GM12878 (cell line): Measurements from ENCODE around the gene DLX1. TPM values are rescaled to one million over a fixed set of nuclear protein-coding genes. Genes with fewer than 3 reads are reported as not detected.

Experiments
- ATAC-seq: fragments of 200-7000 bp; cut with Tn5 transposase; 3 replicates; pipeline ENCODE4 v1.9.1; 2020; ENCODE audit warnings: mild to moderate bottlenecking, moderate library complexity
- BruUV-seq: library from RNA; stranded (reverse); fragments of 400-500 nt; replicated peaks from 2 replicates; lab custom pipeline; 2021; lab: Mats Ljungman, UMichigan
- CTCF ChIA-PET: fragments of 300-600 bp; sonication (Branson Sonifier 250); formaldehyde crosslinking; extraction: SDS; loops from one replicate; lab custom pipeline; 2021; ENCODE audit warnings: inconsistent platforms; lab: Yijun Ruan, JAX
- POLR2A ChIA-PET: fragments of 350-600 bp; formaldehyde crosslinking; extraction: SDS; loops from one replicate; lab custom pipeline; 2021; ENCODE audit warnings: inconsistent platforms; lab: Charles Lee
- RAD21 ChIA-PET: fragments of 300-600 bp; sonication (Branson Sonifier 250); formaldehyde crosslinking; loops from one replicate; lab custom pipeline; 2023; ENCODE audit warnings: antibody characterized with exemption; ENCODE audit not compliant: unreplicated experiment; lab: Charles Lee
- SMC1A ChIA-PET: fragments of 300-600 bp; sonication (Branson Sonifier 250); formaldehyde crosslinking; loops from one replicate; lab custom pipeline; 2023; ENCODE audit not compliant: unreplicated experiment, uncharacterized antibody; lab: Charles Lee
- DNase-seq: peaks from one replicate; pipeline ENCODE4 v3.0.0-alpha.2; 2011; ENCODE audit warnings: low read depth, low spot score
- FAIRE-seq: peaks from 3 replicates; lab custom pipeline; 2011; peaks lifted over from hg19 to GRCh38; lab: Jason Lieb, UNC
- H2AFZ ChIP-seq: 2 replicates; pipeline ENCODE4 v1.6.0; 2011; ENCODE audit warnings: low read depth, low read length, control low read depth; ENCODE audit not compliant: control insufficient read depth
- H3K27ac ChIP-seq: 2 replicates; pipeline ENCODE4 v1.5.1; 2011; ENCODE audit warnings: control low read depth; ENCODE audit not compliant: control insufficient read depth, insufficient read depth
- H3K27me3 ChIP-seq, 2 experiments: replicated peaks in 1 of 2; 2 replicates each; pipeline versions ENCODE4 v1.6.0 to v1.6.1; 2011; ENCODE audit warnings: low read length in 1 of 2; ENCODE audit not compliant: control insufficient read depth in 2 of 2, insufficient read depth in 2 of 2
- H3K36me3 ChIP-seq, 2 experiments: 2 replicates each; pipeline ENCODE4 v1.5.1; 2011; ENCODE audit warnings: low read length in 1 of 2; ENCODE audit not compliant: control insufficient read depth in 2 of 2, insufficient read depth in 2 of 2
- H3K4me1 ChIP-seq: 2 replicates; pipeline ENCODE4 v1.6.1; 2011; ENCODE audit warnings: mild to moderate bottlenecking, low read length, moderate library complexity, mixed read lengths; ENCODE audit not compliant: control insufficient read depth, insufficient read depth
- H3K4me2 ChIP-seq: 2 replicates; pipeline ENCODE4 v1.6.0; 2011; ENCODE audit warnings: control low read depth; ENCODE audit not compliant: control insufficient read depth, insufficient read depth
- H3K4me3 ChIP-seq: fragments of 200-600 bp; sonication (generic); 2 replicates; pipeline ENCODE4 v1.5.1; 2016
- H3K79me2 ChIP-seq: 2 replicates; pipeline ENCODE4 v1.6.0; 2011; ENCODE audit warnings: low read length; ENCODE audit not compliant: control insufficient read depth, insufficient read depth
- H3K9ac ChIP-seq: 2 replicates; pipeline ENCODE4 v1.8.0; 2011; ENCODE audit warnings: low read length, control low read depth, mixed read lengths; ENCODE audit not compliant: control insufficient read depth, insufficient read depth
- H3K9me3 ChIP-seq: replicated peaks from 3 replicates; pipeline ENCODE4 v1.5.1; 2011; ENCODE audit warnings: mild to moderate bottlenecking, low read length; ENCODE audit not compliant: control insufficient read depth, insufficient read depth
- H4K20me1 ChIP-seq: 2 replicates; pipeline ENCODE4 v1.6.0; 2011; ENCODE audit not compliant: control insufficient read depth, insufficient read depth
- CHD2 ChIP-seq: IDR thresholded peaks from 2 replicates; pipeline ENCODE4 v1.6.1; 2011; ENCODE audit warnings: low read depth, low read length, improper control_type of control experiment, borderline replicate concordance
- EZH2 ChIP-seq: IDR thresholded peaks from 2 replicates; pipeline ENCODE4 v1.6.1; 2012; ENCODE audit warnings: low read depth, mild to moderate bottlenecking, control low read depth, inconsistent platforms, low read length, borderline replicate concordance; ENCODE audit not compliant: control insufficient read depth
- ZSCAN29 ChIP-seq: fragments of 450-650 bp; IDR thresholded peaks from 2 replicates; pipeline ENCODE4 v1.6.1; 2017; ENCODE audit warnings: mild to moderate bottlenecking, moderate library complexity
- WGBS: methylation state at CpG from one replicate; pipeline ENCODE4 v1.1.6; 2016; ENCODE audit warnings: low lambda C conversion rate; ENCODE audit not compliant: insufficient replicate concordance, insufficient coverage; ENCODE audit errors: missing lambda C conversion rate; 5-methylcytosine and 5-hydroxymethylcytosine counted together
- in situ Hi-C: fragments of 300-500 bp; cut with MboI; formaldehyde crosslinking; loops from 9 replicates; pipeline ENCODE4 v1.14.3; 2018; ENCODE audit warnings: mixed read lengths
- intact Hi-C: fragments of 100-400 bp; cut with micrococcal nuclease; formaldehyde crosslinking; loops from one replicate; pipeline ENCODE4 v1.14.2; 2022; ENCODE audit not compliant: unreplicated experiment
- polyA plus RNA-seq, 11 experiments: library from polyadenylated mRNA; depleted of rRNA in 4 of 11; unstranded in 6 of 11; stranded (reverse) in 5 of 11; fragments of >200 nt; fragmentation: Nextera tagmentation in 4 of 11; fragmentation: Illumina TruSeq in 1 of 11; extraction: Ambion mirVana in 4 of 11; extraction: Trizol in 1 of 11; gene quantifications; 1 replicate in 1 of 11; 2 replicates in 10 of 11; pipeline versions ENCODE4 v1.2.1 to v1.2.3, GENCODE V29; 2011 to 2016; ENCODE audit warnings: inconsistent platforms in 2 of 11, missing spikeins in 2 of 11, low read depth in 1 of 11
- total RNA-seq, 4 experiments: library from RNA; depleted of rRNA in 3 of 4; stranded (reverse); fragments of >200 nt in 3 of 4; fragmentation: Illumina TruSeq in 1 of 4; extraction: Trizol in 1 of 4; gene quantifications; 2 replicates each; pipeline versions ENCODE4 v1.2.1 to v1.2.3, GENCODE V29; 2013 to 2021
- TF ChIP-seq, protein P1 (sequence below): fragments of 450-650 bp; IDR thresholded peaks from 2 replicates; pipeline ENCODE4 v1.6.1; 2018; ENCODE audit warnings: mild to moderate bottlenecking, low read depth, moderate library complexity; ENCODE audit not compliant: partially characterized antibody

Gene DLX1
- total and polyA plus RNA-seq, 10 of the 15 experiments (the other 5 are each of a cell fraction or from before 2014, with no cell fraction given) = 0.06 TPM; not detected in 9

DNA sequence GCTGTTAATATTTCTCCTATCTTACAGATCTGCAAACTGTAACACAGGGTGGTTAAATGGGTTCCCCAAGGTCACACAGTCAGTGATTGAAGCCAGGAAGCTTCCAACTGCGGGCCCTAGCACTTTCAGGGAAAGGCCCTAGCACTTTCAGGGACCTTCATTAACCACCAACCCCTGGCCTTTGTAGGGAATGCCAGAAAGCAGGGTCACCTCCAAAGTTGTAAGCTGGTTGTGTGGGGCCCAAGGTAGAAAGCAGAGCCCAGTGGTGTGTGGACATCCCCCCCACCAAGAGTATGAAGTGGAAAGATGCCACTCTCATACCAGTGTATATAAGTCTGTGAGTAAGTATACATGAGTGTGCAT lies 13.0 kb downstream of the DLX1 start:
- ATAC-seq = no peak
- in situ Hi-C loops (no loop called here), intact Hi-C loops (no loop called here)
- FAIRE-seq = no peak
- BruUV-seq = no TSS peak
- ChIA-PET POLR2A (no interaction called here), SMC1A (interaction anchor here (0.6 to 1.0 kb wide), 2 partner anchors 217 to 287 kb away, joined by 3 read pairs; no protein-coding TSS in a partner anchor), RAD21 (interaction anchor here (1.4 kb wide), 1 partner anchor 394 kb away, joined by 4 read pairs; no protein-coding TSS in a partner anchor), CTCF (no interaction called here)
- H4K20me1 ChIP-seq = peaks cover 2% of the 10 kb centered on the region; the same call in 1 of the 2 replicates
- 0% methylated on average over 1 of the region's 1 CpG for WGBS
- no peaks in the 10 kb centered on the region for H3K9me3 ChIP-seq
- H3K79me2 ChIP-seq = no peaks in the 10 kb centered on the region
- TF ChIP-seq CHD2 = no peak
- no peak for TF ChIP-seq ZSCAN29
- TF ChIP-seq, protein P1, sequence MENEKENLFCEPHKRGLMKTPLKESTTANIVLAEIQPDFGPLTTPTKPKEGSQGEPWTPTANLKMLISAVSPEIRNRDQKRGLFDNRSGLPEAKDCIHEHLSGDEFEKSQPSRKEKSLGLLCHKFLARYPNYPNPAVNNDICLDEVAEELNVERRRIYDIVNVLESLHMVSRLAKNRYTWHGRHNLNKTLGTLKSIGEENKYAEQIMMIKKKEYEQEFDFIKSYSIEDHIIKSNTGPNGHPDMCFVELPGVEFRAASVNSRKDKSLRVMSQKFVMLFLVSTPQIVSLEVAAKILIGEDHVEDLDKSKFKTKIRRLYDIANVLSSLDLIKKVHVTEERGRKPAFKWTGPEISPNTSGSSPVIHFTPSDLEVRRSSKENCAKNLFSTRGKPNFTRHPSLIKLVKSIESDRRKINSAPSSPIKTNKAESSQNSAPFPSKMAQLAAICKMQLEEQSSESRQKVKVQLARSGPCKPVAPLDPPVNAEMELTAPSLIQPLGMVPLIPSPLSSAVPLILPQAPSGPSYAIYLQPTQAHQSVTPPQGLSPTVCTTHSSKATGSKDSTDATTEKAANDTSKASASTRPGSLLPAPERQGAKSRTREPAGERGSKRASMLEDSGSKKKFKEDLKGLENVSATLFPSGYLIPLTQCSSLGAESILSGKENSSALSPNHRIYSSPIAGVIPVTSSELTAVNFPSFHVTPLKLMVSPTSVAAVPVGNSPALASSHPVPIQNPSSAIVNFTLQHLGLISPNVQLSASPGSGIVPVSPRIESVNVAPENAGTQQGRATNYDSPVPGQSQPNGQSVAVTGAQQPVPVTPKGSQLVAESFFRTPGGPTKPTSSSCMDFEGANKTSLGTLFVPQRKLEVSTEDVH = no peak
- 0 out of 2 replicates have a peak, but pooled peaks have one; percentile 74 for TF ChIP-seq EZH2
- TF ChIP-seq, all 136 proteins: peak for 1
- DNase-seq = no peak
- Histone ChIP-seq H3K27me3 (peaks cover 35 to 52% of the 10 kb centered on the region in 2 experiments), H3K4me2 (peak overlapping the region; percentile 27; the same call in 1 of the 2 replicates), H3K4me1 (peaks cover 35% of the 10 kb centered on the region), H3K27ac (no peak overlapping the region), H3K4me3 (no peak overlapping the region), H3K36me3 (no peaks in the 10 kb centered on the region), H3K9ac (no peak overlapping the region), H2AFZ (no peak overlapping the region)
